Peyer's patch (tissue), 4 donors: ENCODE data around the gene RGS1.

Source experiments
- POLR2A ChIP-seq, 2 donors: fragments of 450-650 bp; IDR thresholded peaks; one replicate each; pipeline ENCODE4 v1.5.1; 2017; ENCODE audit warnings: antibody characterized with exemption in 2 of 2, mild to moderate bottlenecking in 2 of 2, moderate library complexity in 2 of 2
- TF ChIP-seq, protein P1 (sequence below), 6 experiments: fragments of 450-650 bp in 4 of 6; fragments of 200-600 bp in 2 of 6; sonication (generic) in 1 of 6; IDR thresholded peaks; one replicate each; pipeline ENCODE4 v1.5.1; 2017 to 2019; ENCODE audit warnings: antibody characterized with exemption in 6 of 6, mild to moderate bottlenecking in 3 of 6, moderate library complexity in 1 of 6

DNA sequence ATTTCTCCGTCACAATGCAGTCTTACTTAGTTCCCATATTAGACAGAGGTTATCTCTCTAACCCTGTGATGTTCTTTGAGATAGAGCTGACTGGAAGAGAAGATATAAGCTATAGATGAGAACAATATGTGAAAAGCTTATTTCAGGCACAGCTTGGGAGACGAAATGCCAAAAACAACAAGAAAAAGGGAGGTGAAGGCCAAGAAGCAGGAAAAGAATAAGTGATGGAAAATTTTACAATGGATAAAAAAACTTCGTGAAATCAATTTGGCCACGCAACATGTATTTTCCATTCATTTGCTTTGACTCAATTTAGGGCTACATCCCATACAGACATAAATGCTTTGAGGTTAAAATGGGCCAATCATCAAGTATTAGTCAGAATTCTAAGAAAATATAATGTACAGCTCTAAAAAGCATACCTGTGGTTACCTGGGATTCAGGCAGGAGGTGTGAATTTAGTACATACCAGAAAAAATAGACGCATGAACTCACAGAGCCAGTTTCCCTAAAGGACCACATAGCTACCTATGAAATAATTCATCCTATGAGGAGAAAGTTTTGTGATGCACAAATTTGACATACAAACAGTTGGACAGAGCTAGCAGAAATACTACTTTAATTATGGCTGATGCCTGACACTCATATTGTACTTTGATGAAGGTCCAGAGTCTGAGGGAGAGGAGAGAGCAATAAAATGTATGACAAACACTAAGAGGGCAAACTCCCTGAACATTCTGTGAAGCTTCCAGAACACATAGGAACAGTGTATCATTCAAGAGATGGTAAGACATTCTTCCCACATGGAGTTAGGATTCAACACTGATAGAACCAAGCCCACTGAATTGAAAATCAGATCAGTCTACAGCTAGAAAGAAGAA is 12.1 kb downstream of the RGS1 start:
- TF ChIP-seq, protein P1, sequence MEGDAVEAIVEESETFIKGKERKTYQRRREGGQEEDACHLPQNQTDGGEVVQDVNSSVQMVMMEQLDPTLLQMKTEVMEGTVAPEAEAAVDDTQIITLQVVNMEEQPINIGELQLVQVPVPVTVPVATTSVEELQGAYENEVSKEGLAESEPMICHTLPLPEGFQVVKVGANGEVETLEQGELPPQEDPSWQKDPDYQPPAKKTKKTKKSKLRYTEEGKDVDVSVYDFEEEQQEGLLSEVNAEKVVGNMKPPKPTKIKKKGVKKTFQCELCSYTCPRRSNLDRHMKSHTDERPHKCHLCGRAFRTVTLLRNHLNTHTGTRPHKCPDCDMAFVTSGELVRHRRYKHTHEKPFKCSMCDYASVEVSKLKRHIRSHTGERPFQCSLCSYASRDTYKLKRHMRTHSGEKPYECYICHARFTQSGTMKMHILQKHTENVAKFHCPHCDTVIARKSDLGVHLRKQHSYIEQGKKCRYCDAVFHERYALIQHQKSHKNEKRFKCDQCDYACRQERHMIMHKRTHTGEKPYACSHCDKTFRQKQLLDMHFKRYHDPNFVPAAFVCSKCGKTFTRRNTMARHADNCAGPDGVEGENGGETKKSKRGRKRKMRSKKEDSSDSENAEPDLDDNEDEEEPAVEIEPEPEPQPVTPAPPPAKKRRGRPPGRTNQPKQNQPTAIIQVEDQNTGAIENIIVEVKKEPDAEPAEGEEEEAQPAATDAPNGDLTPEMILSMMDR (IDR thresholded peaks at IDR 0.05): no peak
- no peak for TF ChIP-seq POLR2A (IDR thresholded peaks at IDR 0.05)
